PC-3 (cell line): Measurements from ENCODE around the gene MGARP. TPM values are rescaled to one million over a fixed set of nuclear protein-coding genes. Genes with fewer than 3 reads are reported as not detected.

ENCODE experiments used
- ATAC-seq: fragments of 200-7000 bp; cut with Tn5 transposase; 2 replicates; pipeline ENCODE4 v1.9.1; 2020; ENCODE audit warnings: mild to moderate bottlenecking, moderate library complexity
- BruUV-seq: library from RNA; stranded (reverse); fragments of 400-500 nt; replicated peaks from 2 replicates; lab custom pipeline; 2021; lab: Mats Ljungman, UMichigan
- CTCF ChIA-PET: fragments of 300-600 bp; sonication (Branson Sonifier 250); formaldehyde crosslinking; loops from one replicate; lab custom pipeline; 2022; ENCODE audit warnings: antibody characterized with exemption; lab: Charles Lee
- POLR2A ChIA-PET: fragments of 300-600 bp; sonication (Branson Sonifier 250); formaldehyde crosslinking; loops from one replicate; lab custom pipeline; 2022; ENCODE audit warnings: antibody characterized with exemption; ENCODE audit not compliant: unreplicated experiment; lab: Charles Lee
- DNase-seq: peaks from one replicate; pipeline ENCODE4 v3.0.0-alpha.2; 2015
- H2AFZ ChIP-seq: fragments of 300-600 bp; sonication (generic); 2 replicates; pipeline ENCODE4 v1.6.0; 2016; ENCODE audit warnings: antibody characterized with exemption, low read length
- H3F3A ChIP-seq: fragments of 300-600 bp; sonication (generic); one replicate; pipeline ENCODE4 v1.6.0; 2017; ENCODE audit warnings: antibody characterized with exemption, low read length, control low read depth, mild to moderate bottlenecking; ENCODE audit not compliant: unreplicated experiment
- H3K27ac ChIP-seq: fragments of 300-600 bp; sonication (generic); 2 replicates; pipeline ENCODE4 v1.5.1; 2016; ENCODE audit warnings: mild to moderate bottlenecking, low read length
- H3K27me3 ChIP-seq: fragments of 300-600 bp; sonication (generic); 2 replicates; pipeline ENCODE4 v1.6.1; 2016; ENCODE audit warnings: low read length, mixed read lengths
- H3K36me3 ChIP-seq: fragments of 300-600 bp; sonication (generic); 2 replicates; pipeline ENCODE4 v1.6.1; 2016; ENCODE audit warnings: low read depth, mixed run types, low read length, mixed read lengths
- H3K4me1 ChIP-seq: fragments of 300-600 bp; sonication (generic); 2 replicates; pipeline ENCODE4 v1.5.1; 2016; ENCODE audit warnings: low read length; ENCODE audit not compliant: insufficient read depth
- H3K4me2 ChIP-seq: fragments of 300-600 bp; sonication (generic); 2 replicates; pipeline ENCODE4 v1.6.0; 2016; ENCODE audit warnings: low read length
- H3K4me3 ChIP-seq: fragments of 300-600 bp; sonication (generic); 2 replicates; pipeline ENCODE4 v1.5.1; 2016; ENCODE audit warnings: mild to moderate bottlenecking, low read length, mixed read lengths
- H3K79me2 ChIP-seq: fragments of 300-600 bp; sonication (generic); 2 replicates; pipeline ENCODE4 v1.6.1; 2017; ENCODE audit warnings: low read length, mixed read lengths
- H3K9ac ChIP-seq: fragments of 300-600 bp; sonication (generic); 2 replicates; pipeline ENCODE4 v1.6.0; 2016; ENCODE audit warnings: mild to moderate bottlenecking, low read length
- H3K9me2 ChIP-seq: fragments of 300-600 bp; sonication (generic); replicated peaks from 2 replicates; pipeline ENCODE4 v1.6.1; 2016; ENCODE audit warnings: mixed run types, low read length, mixed read lengths
- H3K9me3 ChIP-seq: fragments of 300-600 bp; sonication (generic); 2 replicates; pipeline ENCODE4 v1.6.1; 2016; ENCODE audit warnings: low read length, mixed read lengths
- H4K20me1 ChIP-seq: fragments of 300-600 bp; sonication (generic); 2 replicates; pipeline ENCODE4 v1.6.1; 2016; ENCODE audit warnings: low read length, mixed read lengths
- CTCF ChIP-seq: fragments of 300-600 bp; sonication (generic); conservative IDR thresholded peaks from 2 replicates; pipeline ENCODE4 v1.5.1; 2017; ENCODE audit warnings: antibody characterized with exemption, low read depth, mild to moderate bottlenecking, low read length
- EZH2 ChIP-seq: fragments of 300-600 bp; sonication (generic); IDR thresholded peaks from one replicate; pipeline ENCODE4 v1.6.1; 2017; ENCODE audit warnings: antibody characterized with exemption, mild to moderate bottlenecking, low read length; ENCODE audit not compliant: unreplicated experiment
- EZH2phosphoT487 ChIP-seq: fragments of 300-600 bp; sonication (generic); IDR thresholded peaks from 2 replicates; pipeline ENCODE4 v1.6.1; 2018; ENCODE audit warnings: mild to moderate bottlenecking, antibody characterized with exemption, low read length, borderline replicate concordance
- intact Hi-C: fragments of 100-400 bp; cut with micrococcal nuclease; formaldehyde crosslinking; loops from 2 replicates; pipeline ENCODE4 v1.9.0; 2023
- total RNA-seq: library from RNA; depleted of rRNA; stranded (reverse); fragments of >200 nt; gene quantifications from 2 replicates; pipeline ENCODE4 v1.2.3, GENCODE V29; 2014

MGARP gene
- total RNA-seq, 1 experiment from 2014 or later, result 0.33 TPM

GRCh38 chr4:139311909-139312308 lies 31.9 kb upstream of the MGARP start:
- Histone ChIP-seq H3K9me2 (no peaks in the 10 kb centered on the region), H3K4me2 (no peak overlapping the region), H4K20me1 (peaks cover 58% of the 10 kb centered on the region), H3K79me2 (peaks cover 100% of the 10 kb centered on the region), H3K9me3 (no peaks in the 10 kb centered on the region), H2AFZ (no peak overlapping the region), H3K27ac (no peak overlapping the region), H3K9ac (no peak overlapping the region), H3K4me1 (no peaks in the 10 kb centered on the region), H3K27me3 (no peaks in the 10 kb centered on the region), H3K4me3 (no peak overlapping the region), H3K36me3 (no peaks in the 10 kb centered on the region), H3F3A (no peaks in the 10 kb centered on the region)
- no TSS peak for BruUV-seq
- intact Hi-C loops, result no loop called here
- TF ChIP-seq CTCF, result no peak
- TF ChIP-seq EZH2phosphoT487, result no peak
- TF ChIP-seq EZH2, result no peak
- ChIA-PET CTCF (interaction anchor here (0.6 kb wide), 2 partner anchors 11 to 17 kb away, joined by 5 to 8 read pairs; no protein-coding TSS in a partner anchor), POLR2A (no interaction called here)
- DNase-seq (no peak), ATAC-seq (no peak)

- Histone ChIP-seq H3K9me3 (no peaks in the 10 kb centered on the region), H2AFZ (no peak overlapping the region), H3K79me2 (peaks cover 93% of the 10 kb centered on the region), H3F3A (peaks cover 4% of the 10 kb centered on the region), H3K9me2 (no peaks in the 10 kb centered on the region), H3K4me1 (peaks cover 9% of the 10 kb centered on the region), H3K27ac (no peak overlapping the region), H4K20me1 (peaks cover 49% of the 10 kb centered on the region), H3K36me3 (peaks cover 11% of the 10 kb centered on the region; the same call in 1 of the 2 replicates), H3K4me3 (no peak overlapping the region), H3K27me3 (no peaks in the 10 kb centered on the region), H3K9ac (no peak overlapping the region), H3K4me2 (no peak overlapping the region)
- TF ChIP-seq EZH2 (no peak), EZH2phosphoT487 (no peak), CTCF (no peak)
- no TSS peak for BruUV-seq
- no peak for ATAC-seq
- POLR2A ChIA-PET, result no interaction called here
- intact Hi-C loops, result loop anchor here (5.0 kb wide), 1 partner anchor 223 kb away; no protein-coding TSS in a partner anchor
- no peak for DNase-seq
- CTCF ChIA-PET, result no interaction called here
These were observed 24.9 kb upstream of the MGARP start for GRCh38 chr4:139304920-139305319.

- Histone ChIP-seq H4K20me1 (peaks cover 37% of the 10 kb centered on the region), H3K27ac (peak within 1 kb of the TSS; percentile 74), H3K4me1 (peaks cover 24% of the 10 kb centered on the region), H2AFZ (peak within 1 kb of the TSS; percentile 94), H3K27me3 (no peaks in the 10 kb centered on the region), H3F3A (peaks cover 4% of the 10 kb centered on the region), H3K36me3 (peaks cover 11% of the 10 kb centered on the region; the same call in 1 of the 2 replicates), H3K9me2 (no peaks in the 10 kb centered on the region), H3K9ac (peak within 1 kb of the TSS; percentile 97), H3K4me2 (peak within 1 kb of the TSS; percentile 98), H3K4me3 (peak within 1 kb of the TSS; percentile 99), H3K79me2 (peaks cover 73% of the 10 kb centered on the region), H3K9me3 (no peaks in the 10 kb centered on the region)
- ATAC-seq (peak; percentile 39), DNase-seq (peak; percentile 37)
- TF ChIP-seq EZH2phosphoT487, result no peak
- TF ChIP-seq CTCF, result no peak
- no peak for TF ChIP-seq EZH2
- CTCF ChIA-PET, result no interaction called here
- intact Hi-C loops, result loop anchor here (1.0 to 5.0 kb wide), 2 partner anchors 65 to 220 kb away; no protein-coding TSS in a partner anchor
- POLR2A ChIA-PET, result interaction anchor here (0.6 kb wide), 2 partner anchors 17 to 30 kb away, joined by 4 to 5 read pairs; no protein-coding TSS in a partner anchor
- TSS peak; percentile 63 for BruUV-seq
These were observed 22.0 kb upstream of the MGARP start, which contains the start of gene NDUFC1 for GRCh38 chr4:139301821-139302611. NDUFC1 (minus strand) TSS chr4:139302477; CDS start chr4:139295798, 6,679 bp downstream.
